GM19395 (cell line): ENCODE results near the gene BNC1.

ENCODE experiments used
- ATAC-seq: cut with Tn5 transposase; IDR thresholded peaks from one replicate; pipeline ENCODE4 v1.9.1; 2021; ENCODE audit warnings: mild to moderate bottlenecking, moderate library complexity; ENCODE audit not compliant: unreplicated experiment

BNC1 gene, protein sequence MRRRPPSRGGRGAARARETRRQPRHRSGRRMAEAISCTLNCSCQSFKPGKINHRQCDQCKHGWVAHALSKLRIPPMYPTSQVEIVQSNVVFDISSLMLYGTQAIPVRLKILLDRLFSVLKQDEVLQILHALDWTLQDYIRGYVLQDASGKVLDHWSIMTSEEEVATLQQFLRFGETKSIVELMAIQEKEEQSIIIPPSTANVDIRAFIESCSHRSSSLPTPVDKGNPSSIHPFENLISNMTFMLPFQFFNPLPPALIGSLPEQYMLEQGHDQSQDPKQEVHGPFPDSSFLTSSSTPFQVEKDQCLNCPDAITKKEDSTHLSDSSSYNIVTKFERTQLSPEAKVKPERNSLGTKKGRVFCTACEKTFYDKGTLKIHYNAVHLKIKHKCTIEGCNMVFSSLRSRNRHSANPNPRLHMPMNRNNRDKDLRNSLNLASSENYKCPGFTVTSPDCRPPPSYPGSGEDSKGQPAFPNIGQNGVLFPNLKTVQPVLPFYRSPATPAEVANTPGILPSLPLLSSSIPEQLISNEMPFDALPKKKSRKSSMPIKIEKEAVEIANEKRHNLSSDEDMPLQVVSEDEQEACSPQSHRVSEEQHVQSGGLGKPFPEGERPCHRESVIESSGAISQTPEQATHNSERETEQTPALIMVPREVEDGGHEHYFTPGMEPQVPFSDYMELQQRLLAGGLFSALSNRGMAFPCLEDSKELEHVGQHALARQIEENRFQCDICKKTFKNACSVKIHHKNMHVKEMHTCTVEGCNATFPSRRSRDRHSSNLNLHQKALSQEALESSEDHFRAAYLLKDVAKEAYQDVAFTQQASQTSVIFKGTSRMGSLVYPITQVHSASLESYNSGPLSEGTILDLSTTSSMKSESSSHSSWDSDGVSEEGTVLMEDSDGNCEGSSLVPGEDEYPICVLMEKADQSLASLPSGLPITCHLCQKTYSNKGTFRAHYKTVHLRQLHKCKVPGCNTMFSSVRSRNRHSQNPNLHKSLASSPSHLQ

DNA sequence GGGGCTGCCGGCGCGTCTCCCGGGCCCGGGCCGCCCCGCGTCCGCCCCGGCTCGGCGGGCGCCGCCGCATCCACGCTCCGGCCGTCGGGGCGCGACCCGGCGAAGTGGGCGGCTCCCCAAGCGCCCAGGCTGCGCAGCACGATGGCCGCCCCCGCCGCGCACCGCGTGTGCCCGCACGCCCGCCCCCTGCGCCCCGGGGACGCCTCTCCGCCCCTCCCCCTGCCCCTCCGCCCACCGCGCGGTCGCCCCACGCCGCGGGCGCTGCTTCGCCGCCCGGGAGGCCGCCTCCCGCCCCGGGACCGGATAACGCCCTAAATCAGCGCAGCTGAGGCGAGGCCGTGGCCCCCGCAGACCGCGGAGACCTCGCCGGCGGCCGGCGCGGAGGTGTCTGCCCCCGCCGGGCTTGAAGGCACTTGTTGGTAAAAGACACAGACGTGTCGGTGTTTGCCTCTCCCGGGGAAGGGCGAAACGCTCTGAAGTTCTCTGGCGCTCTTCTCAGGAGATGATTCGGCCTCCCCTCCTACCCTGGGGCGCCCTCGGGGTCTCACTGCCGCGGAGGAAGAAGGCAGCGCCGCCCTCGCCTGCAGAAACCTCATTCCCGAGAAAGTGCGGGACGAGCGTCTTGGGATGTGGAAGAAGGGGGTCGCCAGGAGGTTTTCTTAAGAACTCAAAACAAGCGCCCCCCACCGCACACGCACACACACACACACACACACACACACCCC lies at the start of gene BNC1:
TSS of gene BNC1 (minus strand) at position 106 of the 725 bp plus-strand sequence. CDS start at position 70, 36 bp downstream.
- no peak for ATAC-seq

DNA sequence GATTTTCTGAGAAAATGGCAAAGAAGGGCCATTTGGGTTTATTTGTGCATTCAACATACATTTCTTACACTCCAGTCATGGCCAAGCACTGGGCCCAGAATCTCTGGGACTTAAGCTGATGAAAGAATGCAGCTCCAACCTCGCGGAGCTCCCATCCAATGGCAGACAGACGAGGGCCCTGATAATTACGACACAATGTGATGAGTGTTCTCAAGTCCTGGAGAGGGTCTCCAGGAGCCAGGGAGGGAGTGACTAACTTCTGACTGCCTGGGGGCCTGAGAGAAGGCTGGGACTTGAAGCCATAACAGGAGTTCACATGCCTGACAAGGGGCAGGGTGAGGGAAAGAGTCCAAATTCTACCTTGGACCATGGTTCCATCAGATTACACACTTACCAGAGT lies 42.6 kb upstream of the BNC1 start:
- no peak for ATAC-seq

DNA sequence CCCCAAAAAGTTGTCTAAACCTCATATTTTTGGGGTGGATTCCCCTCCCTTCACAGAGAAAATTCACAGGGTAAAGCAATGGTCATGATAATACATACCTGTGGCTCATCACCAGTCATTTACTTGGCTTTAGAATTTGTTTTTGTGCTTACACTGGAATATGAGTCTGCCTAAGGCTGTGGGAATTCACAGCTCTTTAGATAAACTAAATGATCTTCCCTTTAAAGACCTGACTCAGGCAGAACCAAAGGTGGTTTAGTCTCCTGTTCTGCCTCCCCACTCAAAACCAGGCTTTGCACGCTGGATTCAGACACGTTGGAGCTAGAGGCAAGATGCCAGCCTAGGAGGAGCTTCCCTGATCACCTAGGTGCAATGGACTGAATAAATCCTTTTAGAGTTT lies 40.3 kb upstream of the BNC1 start:
- ATAC-seq, result no peak

DNA sequence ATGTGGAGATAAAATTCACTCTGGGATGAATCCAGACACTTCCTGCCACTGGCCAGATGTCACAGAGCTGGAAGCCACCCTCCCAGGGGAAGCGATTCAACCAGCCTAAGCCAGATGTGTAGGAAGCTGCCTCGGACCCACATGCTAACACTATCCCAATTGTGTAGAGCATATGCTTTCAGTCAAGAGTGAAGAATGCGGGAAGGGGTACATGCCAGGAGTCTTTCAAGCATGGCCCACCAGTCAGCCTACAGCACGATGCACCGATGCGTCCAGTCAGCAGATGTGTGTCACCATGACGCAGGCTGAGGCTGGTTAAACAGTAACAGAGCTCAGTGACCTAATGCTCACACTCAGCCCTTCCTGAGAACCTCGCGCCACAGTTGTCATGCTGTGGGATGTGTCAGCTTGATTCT lies 38.8 kb upstream of the BNC1 start:
- ATAC-seq, result no peak

DNA sequence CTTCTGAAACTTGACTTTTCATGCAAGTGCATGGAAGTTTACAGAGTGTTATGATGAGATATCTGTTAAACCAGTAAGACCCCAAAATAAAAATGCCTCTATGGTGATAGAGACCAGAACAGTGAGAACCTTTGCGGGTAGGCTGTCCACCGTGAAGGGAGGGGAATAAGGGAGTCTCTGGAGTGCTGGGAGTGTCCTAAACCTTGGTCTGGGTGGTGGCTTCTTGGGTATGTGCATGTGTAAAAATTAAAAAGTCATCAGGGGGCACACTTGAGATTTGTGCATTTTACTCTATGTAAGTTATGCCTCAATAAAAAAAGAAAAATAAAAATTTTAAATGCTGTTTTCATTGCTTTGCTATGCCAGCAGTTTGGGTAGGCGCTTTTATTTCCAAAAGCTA lies 38.2 kb upstream of the BNC1 start:
- no peak for ATAC-seq

DNA sequence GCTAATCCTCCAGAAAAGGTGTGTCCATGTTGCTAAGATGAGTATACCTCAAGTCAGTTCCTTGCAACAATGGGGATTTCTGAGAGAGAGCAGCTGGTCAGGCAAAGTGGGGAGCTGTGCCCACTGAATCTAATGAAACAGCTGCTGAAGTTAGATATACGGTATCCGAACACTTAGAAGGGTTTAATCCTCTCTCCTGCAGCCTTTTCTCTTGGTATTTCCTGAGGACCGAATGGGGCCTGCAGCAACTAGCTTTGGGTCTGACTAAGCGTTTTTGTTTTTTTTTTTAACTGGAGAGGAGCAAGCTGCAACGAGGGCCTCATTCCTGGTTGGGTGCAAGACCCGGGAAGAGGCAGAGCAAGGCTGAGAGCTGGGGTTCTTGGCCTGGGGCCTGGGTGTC lies 37.6 kb upstream of the BNC1 start:
- ATAC-seq, result no peak

DNA sequence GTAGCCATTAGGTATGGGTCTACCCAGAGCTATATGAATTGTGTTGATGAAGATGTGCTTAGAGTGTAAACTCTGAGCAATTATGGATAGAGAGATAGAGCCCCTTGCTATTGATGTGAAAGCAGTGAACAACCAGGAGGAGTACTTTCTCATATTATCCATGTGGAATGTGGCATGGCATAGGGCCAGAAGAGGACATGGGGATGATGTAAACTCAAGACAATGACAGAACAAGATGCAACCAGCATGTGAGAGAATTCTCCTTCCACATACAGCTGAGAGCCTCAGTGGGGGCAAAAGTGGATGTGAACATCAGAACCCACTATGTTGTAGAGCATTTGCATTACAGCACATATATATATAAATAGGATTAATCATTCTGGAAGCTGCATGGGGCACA lies 36.4 kb upstream of the BNC1 start:
- ATAC-seq, result no peak

DNA sequence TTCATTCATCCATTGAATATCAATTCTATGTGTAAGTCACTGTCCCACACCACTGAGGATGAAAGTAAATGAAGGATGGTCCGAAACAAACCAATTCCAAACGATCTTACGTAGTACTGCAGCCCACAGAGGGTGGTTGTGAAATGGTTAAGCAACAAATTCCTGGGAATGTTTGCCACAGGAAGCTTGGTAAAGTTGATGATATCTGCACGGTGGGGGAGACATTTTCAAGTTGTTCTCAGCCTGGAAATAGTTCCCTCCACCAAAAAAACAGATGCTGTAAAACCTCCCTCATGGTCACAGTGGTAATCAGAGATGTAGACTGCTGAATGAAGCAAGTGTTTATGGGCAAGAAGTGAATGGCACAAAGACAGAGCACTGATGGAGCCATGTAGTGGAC lies 35.9 kb upstream of the BNC1 start:
- no peak for ATAC-seq

DNA sequence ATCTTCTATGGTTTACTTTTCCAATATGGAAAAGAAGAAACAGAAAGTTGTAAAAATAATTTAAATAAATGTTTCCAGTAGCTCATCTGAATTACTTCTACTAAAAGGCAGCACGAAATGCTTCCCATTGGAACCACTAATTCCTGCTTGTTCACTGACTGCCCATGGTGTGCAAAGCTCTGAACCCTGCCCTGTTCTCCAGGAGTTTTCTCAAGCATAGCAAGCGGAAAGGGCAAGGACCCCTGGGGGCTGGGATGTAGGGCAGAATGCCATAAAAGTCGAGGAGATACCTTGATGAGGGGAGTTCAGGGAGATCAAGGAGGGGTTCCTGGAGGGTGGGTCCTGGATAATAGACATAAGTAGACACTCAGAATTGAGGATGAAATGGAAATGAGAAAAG lies 35.3 kb upstream of the BNC1 start:
- no peak for ATAC-seq

DNA sequence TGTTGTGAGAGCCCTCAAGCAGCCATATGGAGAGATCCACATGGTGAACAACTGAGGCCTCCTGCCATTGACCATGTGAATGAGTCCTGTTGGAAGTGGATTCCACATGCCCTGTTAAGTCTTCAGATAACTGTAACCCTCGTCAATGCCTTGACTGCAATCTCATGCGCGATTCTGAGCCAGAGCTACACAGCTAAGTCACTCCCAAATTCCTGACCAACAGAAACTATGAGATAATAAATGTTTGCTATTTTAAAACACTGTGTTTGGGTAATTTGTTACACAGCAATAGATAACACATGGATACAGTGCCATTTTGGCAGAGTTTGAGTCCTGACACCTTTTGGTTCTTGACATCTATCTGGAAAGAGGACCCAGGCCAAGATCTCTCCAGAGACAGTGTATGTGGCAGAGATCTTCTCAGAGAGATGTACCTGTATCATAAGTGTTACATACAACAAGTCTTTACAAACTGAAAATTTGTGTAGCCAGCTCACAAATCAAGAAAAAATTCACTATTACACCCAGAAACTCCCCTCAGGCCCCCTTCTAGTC lies 34.5 kb upstream of the BNC1 start:
- no peak for ATAC-seq

DNA sequence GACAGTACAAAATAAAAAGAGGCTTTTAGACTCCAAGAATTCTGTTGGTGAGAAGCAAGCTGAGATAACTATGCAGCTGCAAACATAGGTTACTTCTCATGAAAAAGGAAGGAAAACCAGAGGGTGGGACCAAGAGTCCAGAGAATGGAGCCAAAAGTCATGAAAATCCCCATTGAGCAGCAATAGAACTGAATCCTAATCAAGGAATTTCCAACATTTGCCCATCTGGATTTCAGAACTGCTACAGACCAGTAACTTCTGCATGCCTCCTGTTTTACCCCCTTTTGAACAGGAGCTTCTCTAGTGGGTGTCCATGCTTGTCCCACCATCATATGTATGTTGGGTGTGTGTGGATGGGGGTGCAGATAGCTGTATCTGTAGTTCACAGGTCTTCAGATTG lies 33.6 kb upstream of the BNC1 start:
- no peak for ATAC-seq

DNA sequence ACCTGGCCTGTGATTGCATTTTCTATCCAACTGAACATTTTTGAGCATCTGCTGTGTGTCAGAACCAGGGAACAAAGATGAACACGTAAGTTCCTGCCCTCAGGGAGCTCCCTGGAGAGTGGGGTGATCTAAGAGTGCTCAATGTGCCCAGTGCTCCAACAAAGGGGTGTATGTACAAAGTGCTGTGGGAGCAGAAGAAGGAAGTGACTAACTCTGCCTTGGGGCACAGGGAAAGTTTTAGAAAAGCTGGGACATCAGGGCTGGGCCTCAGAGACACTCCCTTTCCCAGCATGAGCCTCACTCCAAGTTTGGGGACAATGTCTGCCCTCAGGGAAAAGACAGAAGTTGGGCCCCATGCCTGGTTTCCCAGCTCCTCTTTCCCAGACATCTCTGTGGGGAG lies 27.6 kb upstream of the BNC1 start:
- ATAC-seq, result no peak

DNA sequence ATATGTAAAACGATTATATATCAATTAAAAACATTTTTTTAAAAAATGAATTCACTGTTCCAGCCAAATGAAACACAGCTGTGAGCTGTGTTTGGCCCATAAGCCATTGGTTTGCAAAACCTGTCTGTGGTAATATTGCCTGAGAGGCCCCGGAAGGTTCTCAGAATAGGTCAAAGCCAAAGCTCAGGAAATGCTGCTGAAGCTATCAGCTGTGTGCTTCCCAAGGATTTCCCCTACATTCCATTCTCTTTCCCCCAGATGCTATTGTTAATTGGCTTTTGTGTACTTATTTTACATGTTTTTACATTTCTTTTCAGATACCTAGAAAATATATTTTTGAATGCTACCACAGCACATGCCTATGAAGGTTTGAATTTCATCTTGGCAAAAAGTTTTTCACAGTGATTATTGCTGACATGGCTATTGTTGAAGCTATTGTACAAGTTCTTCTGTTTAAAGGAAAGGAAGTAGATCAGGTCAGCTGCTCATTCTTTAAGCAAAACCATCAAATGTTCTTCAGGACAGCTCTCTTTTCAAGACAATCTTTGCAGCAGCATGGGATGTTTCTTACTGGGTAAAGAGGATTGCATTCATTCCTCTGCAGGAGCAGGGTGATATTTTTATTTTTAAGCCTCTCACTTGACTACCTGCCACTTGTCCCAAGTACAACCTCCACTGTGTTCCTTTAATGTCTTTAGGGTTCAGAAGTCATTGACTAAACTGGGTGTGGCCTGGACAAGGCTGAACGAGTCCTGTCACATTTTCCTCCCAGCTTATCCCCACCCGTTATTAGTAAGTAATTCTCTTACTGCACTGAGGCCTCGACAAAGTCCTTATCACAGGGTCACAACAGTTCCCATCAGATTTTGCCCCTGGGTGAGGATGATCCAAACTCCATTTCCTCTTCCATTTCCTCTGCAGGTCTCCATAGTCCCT lies 26.3 kb upstream of the BNC1 start:
- ATAC-seq, result no peak

DNA sequence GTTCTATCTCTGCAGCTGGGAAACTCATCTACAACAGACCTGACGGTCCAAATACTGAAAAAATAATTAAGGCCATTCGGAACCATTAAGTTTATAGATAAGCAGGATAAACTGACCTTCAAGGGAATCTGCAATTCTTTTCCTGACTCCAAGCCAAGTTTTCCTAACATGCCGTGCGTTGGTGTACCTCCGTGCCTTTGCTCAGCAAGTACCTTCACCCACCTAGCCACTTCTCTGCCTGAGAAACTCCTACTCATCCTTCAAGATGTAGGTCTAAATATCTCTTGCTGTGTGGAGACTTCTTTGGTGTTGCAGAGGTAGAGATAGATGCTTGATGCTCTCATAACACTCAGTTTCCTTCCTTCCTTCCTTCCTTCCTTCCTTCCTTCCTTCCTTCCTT lies 24.2 kb upstream of the BNC1 start:
- no peak for ATAC-seq

DNA sequence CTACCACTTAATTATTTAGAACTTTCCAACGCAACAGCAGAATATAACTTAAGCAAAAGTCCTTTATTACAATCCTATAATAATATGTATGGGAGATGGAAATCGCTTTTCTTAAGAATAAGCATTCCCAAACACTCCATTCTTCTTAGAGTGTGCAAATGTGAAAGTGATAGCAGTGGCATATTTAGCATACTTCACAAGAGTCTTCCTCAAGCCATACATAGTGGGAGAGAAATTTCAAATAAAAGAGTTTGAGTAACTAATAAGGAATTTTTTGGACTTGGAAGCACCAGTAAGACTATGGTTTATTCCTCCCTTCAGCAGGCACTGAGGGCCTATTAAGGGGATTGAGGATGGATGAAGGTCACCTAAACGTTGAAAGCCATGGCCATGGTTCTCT lies 22.1 kb upstream of the BNC1 start:
- no peak for ATAC-seq

DNA sequence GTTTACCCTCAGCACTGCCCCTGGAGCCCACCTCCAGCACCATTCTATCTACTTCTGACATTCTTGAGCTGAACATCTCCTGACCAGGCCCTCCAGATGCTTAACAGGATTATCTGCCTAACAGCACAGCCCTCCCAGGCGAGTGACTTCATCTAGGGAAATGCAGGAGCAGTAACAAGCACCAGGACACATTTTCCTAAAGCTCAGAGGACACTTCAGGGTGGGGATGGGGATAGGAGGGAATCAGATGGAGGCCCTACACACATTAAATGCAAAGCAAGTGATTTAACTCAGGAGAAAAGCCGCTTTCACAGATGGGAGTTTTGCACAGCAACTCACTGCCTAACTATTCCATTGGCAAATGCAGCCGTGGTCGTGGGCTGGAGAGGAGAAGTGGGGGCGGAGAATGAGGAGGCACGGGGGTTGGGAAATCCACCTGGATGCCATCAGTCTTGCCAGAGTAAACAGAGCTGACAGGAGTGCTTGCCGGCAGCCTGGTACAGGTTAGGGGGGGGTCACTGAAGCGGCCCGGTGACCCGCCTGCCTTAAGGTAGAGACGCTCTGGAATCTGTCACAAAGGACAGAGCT lies 21.3 kb upstream of the BNC1 start:
- no peak for ATAC-seq

DNA sequence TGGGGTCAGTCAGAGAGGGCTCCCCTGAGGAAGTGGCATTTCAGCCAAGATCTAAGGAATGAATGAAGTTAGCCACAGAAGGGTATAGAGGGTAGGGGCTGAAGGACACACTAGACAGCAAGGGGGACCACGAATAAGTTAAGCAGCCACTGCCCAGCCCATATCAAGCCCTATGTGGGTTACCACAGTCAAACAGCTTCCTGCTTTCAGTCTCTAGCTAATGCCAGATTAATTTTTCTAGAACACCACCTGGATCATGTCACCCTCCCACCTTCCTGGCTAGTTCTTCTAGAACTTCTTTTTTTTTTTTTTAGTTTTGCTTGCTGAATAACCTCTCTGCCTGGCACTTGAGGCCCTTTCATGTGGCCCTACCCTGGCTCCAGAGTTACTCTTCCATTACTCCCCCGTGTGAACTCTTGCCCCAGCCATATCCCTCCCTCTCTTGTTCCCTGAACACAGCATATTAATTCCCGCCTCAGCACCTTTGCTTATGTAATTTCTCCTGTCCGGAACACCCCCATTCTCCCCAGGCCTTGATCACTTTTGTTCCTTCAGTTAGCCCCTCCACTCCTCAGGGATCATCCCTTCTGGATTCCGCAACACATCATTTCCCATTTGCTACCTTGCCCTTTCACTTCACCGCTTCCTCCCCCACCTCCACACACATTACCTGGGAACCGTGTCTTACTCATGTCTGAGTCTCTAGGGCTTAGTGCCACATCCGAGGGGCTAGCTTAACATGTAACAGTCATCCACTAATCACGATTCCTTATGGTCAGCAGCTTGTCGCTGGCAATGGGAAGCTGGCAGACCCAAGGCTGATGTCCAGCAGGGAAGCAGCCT lies 20.6 kb upstream of the BNC1 start:
- no peak for ATAC-seq

DNA sequence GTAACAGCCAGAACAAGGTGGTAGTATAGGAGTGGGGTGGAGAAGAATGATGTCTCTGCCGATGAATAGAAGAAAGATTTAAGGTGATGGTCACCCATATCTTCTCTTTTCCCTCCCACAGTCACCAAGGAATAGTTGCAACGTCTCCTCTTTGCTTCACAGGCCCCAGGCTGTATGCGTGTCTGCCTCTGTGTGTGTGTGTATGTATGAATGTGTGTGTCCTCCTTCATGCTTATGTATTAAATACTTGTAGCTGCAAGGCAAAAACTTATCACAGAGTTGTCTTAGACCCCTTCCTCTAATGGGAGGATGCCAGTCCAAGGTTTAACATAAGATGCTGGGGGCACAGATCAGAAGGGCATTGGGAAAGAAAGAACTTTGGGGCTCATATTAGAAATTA lies 19.1 kb upstream of the BNC1 start:
- ATAC-seq, result no peak

DNA sequence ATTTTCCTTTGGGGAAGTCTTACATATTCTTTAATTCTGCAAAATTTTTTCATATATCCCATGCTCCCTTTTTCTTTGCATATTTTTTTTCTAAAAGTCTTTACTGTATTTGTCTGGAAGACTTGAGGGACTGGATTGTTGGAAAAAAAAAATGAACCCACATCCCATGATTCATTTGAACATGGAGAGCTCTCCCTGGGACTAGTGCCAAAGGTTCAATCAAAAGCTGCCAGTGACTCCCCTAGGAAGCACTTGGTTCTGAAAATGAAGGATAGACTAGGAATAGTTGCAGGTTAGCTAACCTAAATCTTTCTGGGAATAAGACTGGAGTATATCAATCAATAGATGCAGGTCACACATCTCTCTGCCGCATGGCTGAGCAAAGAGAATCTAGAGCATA lies 16.4 kb upstream of the BNC1 start:
- ATAC-seq, result no peak
